HUES48 (cell line): ENCODE measurements around the gene ARHGAP24.

ENCODE experiments used
- H3K27ac ChIP-seq: one replicate; pipeline ENCODE4 v1.7.0; 2013; ENCODE audit warnings: low read depth, low read length, inconsistent platforms
- H3K27me3 ChIP-seq: 2 replicates; pipeline ENCODE4 v1.6.1; 2013; ENCODE audit warnings: mild to moderate bottlenecking, low read length; ENCODE audit not compliant: control insufficient read depth, insufficient read depth
- H3K36me3 ChIP-seq: 2 replicates; pipeline ENCODE4 v1.6.1; 2013; ENCODE audit warnings: low read length; ENCODE audit not compliant: control insufficient read depth, insufficient read depth
- H3K4me1 ChIP-seq: 2 replicates; pipeline ENCODE4 v1.6.1; 2013; ENCODE audit warnings: mild to moderate bottlenecking, low read length; ENCODE audit not compliant: control insufficient read depth, insufficient read depth
- H3K4me3 ChIP-seq: 2 replicates; pipeline ENCODE4 v1.5.1; 2013; ENCODE audit warnings: mild to moderate bottlenecking, low read depth, low read length
- H3K9ac ChIP-seq: 2 replicates; pipeline ENCODE4 v1.6.1; 2013; ENCODE audit warnings: mild to moderate bottlenecking, low read depth, low read length, moderate library complexity
- H3K9me3 ChIP-seq: 2 replicates; pipeline ENCODE4 v1.6.1; 2013; ENCODE audit warnings: low read length; ENCODE audit not compliant: control insufficient read depth, insufficient read depth

Gene ARHGAP24

GRCh38 chr4:85474818-85475630, at the start of gene ARHGAP24:
Gene ARHGAP24, plus strand, starts transcription at chr4:85475150.
- H3K9ac ChIP-seq = peak within 1 kb of the TSS; percentile 37; the same call in 1 of the 2 replicates
- H3K27ac ChIP-seq = peak within 1 kb of the TSS; percentile 84
- H3K4me1 ChIP-seq = no peaks in the 10 kb centered on the region
- no peaks in the 10 kb centered on the region for H3K9me3 ChIP-seq
- peaks cover 11% of the 10 kb centered on the region; the same call in 1 of the 2 replicates for H3K27me3 ChIP-seq
- H3K36me3 ChIP-seq = no peaks in the 10 kb centered on the region
- peak within 1 kb of the TSS; percentile 92 for H3K4me3 ChIP-seq

DNA sequence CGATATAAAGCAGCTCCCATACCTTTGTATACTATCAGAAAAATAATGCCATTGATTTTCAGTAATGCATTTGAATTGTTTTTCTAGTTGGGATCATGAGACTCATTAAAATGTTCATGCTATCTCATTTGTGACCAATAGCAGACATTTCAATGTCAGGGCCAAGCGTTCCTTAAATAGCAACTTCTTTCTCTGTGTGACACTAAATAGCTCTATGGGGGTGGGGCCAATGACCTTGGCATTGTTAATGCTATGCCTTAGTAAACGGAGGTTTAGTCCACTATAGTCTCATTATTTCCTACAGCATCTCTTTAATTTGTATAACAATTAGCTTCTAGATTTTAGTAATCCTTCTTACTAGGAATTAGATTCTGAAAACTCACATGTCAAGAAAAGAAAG, 48.6 kb upstream of the ARHGAP24 start:
- peaks cover 13% of the 10 kb centered on the region for H3K4me1 ChIP-seq
- no peak overlapping the region for H3K27ac ChIP-seq
- H3K36me3 ChIP-seq = no peaks in the 10 kb centered on the region
- no peaks in the 10 kb centered on the region for H3K9me3 ChIP-seq
- no peak overlapping the region for H3K4me3 ChIP-seq
- no peaks in the 10 kb centered on the region for H3K27me3 ChIP-seq
- H3K9ac ChIP-seq = no peak overlapping the region

DNA sequence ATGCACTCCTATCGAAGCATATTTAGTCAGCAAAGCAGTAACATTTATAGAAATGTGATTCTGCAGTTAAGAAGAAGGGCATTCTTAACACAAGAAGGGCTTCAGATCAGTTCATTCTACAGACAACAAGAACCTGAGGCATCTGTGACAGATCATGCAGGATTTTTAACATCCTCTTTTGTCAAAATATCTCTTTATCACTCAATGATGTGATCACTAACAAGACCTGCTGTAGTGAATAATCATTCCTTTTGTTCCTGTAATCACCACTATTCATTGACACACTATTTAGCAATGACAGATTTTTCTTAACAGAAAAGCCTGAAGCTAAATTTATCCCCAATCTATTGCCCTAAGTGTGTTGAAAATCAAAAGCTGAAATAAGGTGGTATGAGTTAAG, 47.8 kb upstream of the ARHGAP24 start:
- Histone ChIP-seq H3K36me3 (no peaks in the 10 kb centered on the region), H3K27ac (no peak overlapping the region), H3K9ac (no peak overlapping the region), H3K4me1 (peaks cover 13% of the 10 kb centered on the region), H3K27me3 (no peaks in the 10 kb centered on the region), H3K9me3 (no peaks in the 10 kb centered on the region), H3K4me3 (no peak overlapping the region)

GRCh38 chr4:85430226-85430625, 44.7 kb upstream of the ARHGAP24 start:
- Histone ChIP-seq H3K9ac (no peak overlapping the region), H3K27me3 (no peaks in the 10 kb centered on the region), H3K4me3 (no peak overlapping the region), H3K27ac (no peak overlapping the region), H3K4me1 (peaks cover 13% of the 10 kb centered on the region), H3K9me3 (no peaks in the 10 kb centered on the region), H3K36me3 (no peaks in the 10 kb centered on the region)

GRCh38 chr4:85430697-85431096, 44.3 kb upstream of the ARHGAP24 start:
- Histone ChIP-seq H3K9me3 (no peaks in the 10 kb centered on the region), H3K27ac (no peak overlapping the region), H3K27me3 (no peaks in the 10 kb centered on the region), H3K36me3 (no peaks in the 10 kb centered on the region), H3K9ac (no peak overlapping the region), H3K4me1 (peaks cover 13% of the 10 kb centered on the region), H3K4me3 (no peak overlapping the region)

- Histone ChIP-seq H3K27me3 (no peaks in the 10 kb centered on the region), H3K4me3 (no peak overlapping the region)
Measured at GRCh38 chr4:85431156-85431555, 43.8 kb upstream of the ARHGAP24 start.

GRCh38 chr4:85431881-85432485, 43.0 kb upstream of the ARHGAP24 start:
- Histone ChIP-seq H3K4me3 (no peak overlapping the region), H3K9ac (no peak overlapping the region), H3K4me1 (peaks cover 6% of the 10 kb centered on the region; the same call in 1 of the 2 replicates), H3K27me3 (no peaks in the 10 kb centered on the region), H3K9me3 (no peaks in the 10 kb centered on the region), H3K27ac (no peak overlapping the region), H3K36me3 (no peaks in the 10 kb centered on the region)

More at GRCh38 chr4:85431156-85431555, 43.8 kb upstream of the ARHGAP24 start:
- H3K4me1 ChIP-seq = peaks cover 9% of the 10 kb centered on the region
- H3K9me3 ChIP-seq = no peaks in the 10 kb centered on the region
- H3K27ac ChIP-seq = no peak overlapping the region
- H3K36me3 ChIP-seq = no peaks in the 10 kb centered on the region
- no peak overlapping the region for H3K9ac ChIP-seq

DNA sequence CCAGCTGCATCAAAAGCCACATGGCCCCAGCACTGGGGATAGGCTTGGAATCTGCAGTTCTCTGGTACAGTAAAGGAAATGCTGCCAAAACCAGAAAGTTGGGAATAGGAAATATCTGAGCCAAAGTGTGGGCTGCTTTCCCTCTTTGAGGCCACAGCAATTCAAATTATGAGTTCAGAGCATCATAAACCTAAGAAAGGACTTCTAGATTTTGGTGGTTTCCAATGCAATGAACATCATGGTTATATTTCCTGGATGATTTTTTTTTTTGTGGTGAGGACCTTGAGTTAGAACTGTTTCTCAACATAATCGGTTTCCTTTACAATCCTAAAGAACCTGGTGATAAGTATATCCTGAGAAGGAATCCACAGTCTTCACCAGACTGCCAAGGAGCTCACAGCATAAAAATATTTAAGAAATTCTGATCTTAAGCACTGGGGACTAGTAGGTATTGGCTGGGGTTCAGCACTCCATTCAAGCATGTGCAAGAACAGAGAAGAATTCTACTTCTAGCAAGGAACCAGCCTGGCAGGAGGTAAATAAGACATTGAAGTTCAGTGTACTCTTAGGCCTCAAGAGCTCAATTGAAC, 29.8 kb upstream of the ARHGAP24 start:
- H3K9me3 ChIP-seq = no peaks in the 10 kb centered on the region
- H3K4me3 ChIP-seq = no peak overlapping the region
- H3K36me3 ChIP-seq = no peaks in the 10 kb centered on the region
- H3K27ac ChIP-seq = no peak overlapping the region
- no peaks in the 10 kb centered on the region for H3K27me3 ChIP-seq
- peaks cover 6% of the 10 kb centered on the region; the same call in 1 of the 2 replicates for H3K4me1 ChIP-seq
- H3K9ac ChIP-seq = no peak overlapping the region

DNA sequence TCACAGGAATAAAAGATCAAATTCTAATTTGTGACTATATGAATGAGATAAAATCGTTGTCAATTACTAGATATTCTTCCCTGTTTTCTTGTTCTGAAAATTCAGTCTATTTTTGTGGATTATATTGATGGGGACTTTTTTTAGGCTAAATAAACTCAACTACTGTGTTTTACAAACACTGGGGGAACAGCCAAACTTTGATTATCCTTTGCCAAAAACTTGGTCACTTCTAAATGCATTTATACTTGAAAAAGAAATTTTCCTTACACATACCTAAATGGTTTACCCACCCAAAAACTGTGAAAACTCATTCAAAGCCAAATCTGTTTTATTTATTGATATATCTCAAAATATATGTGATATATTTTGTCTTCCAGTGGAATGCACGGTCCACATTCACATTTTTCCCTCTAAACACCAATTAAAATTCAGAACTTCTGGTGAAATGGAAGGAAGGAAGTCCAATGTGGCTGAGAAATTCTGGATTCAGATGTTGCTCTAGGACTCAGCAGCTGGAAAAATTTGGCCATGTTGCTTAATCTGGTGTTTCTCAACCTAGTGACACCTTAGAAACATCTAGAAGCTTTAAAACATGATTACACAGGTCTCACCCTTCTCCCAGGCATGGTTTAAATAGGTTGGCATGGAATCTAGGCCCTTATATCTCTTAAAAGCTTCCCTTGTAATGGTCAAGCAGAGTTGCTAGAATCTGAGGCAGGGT, 28.6 kb upstream of the ARHGAP24 start:
- no peak overlapping the region for H3K27ac ChIP-seq
- no peaks in the 10 kb centered on the region for H3K9me3 ChIP-seq
- no peaks in the 10 kb centered on the region for H3K36me3 ChIP-seq
- peaks cover 6% of the 10 kb centered on the region; the same call in 1 of the 2 replicates for H3K4me1 ChIP-seq
- no peaks in the 10 kb centered on the region for H3K27me3 ChIP-seq
- no peak overlapping the region for H3K4me3 ChIP-seq
- H3K9ac ChIP-seq = no peak overlapping the region

GRCh38 chr4:85448906-85449890, 25.8 kb upstream of the ARHGAP24 start:
- no peaks in the 10 kb centered on the region for H3K27me3 ChIP-seq
- H3K4me1 ChIP-seq = 0 out of 2 replicates have a peak, but pooled peaks cover 4% of the 10 kb centered on the region
- no peaks in the 10 kb centered on the region for H3K36me3 ChIP-seq
- H3K27ac ChIP-seq = no peak overlapping the region
- no peak overlapping the region for H3K4me3 ChIP-seq
- no peaks in the 10 kb centered on the region for H3K9me3 ChIP-seq
- H3K9ac ChIP-seq = no peak overlapping the region
